GM18909 (cell line): Measurements from ENCODE around the gene TMPRSS4.

Experiments used
- ATAC-seq: cut with Tn5 transposase; IDR thresholded peaks from one replicate; pipeline ENCODE4 v1.9.1; 2021; ENCODE audit warnings: mild to moderate bottlenecking; ENCODE audit not compliant: unreplicated experiment, poor library complexity

Gene TMPRSS4

DNA sequence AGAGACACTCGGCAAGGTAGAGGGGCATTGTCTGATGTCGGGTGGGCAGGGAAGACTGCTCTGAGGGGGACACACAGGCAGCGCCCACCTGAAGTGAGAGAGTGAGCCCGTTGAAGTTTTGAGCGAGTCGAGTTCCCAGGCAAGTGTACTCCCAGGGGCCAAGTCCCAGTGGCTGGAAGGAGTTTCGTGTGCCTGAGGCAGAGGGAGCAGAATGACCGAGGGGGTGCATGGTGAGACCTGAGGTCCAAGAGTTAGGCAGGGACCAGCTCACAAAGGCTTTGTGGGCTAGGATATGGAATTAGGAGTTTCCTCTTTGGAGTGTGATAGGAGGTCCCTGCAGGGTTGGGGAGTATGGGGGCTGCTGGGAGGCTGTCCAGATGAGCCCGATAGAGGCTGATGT, 93.4 kb downstream of the TMPRSS4 start:
- no peak for ATAC-seq

DNA sequence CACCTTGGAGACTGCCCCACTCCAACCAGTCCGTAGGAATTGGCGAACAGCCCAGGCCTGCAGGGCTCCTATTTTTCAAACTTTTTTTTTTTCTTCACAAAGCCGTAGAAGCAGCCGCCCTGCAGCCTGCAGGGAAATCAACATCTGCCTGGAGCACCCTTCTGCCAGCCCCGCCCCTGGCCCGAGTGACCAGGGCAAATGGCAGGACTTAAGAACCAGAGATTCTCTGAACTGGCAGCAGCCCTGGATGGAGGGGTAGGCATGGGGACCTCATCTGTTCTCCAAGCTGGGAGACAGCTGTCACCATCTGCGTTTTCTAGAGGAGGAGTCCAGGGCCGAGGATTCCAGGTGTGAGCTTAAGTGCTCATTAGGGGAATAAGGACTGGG, 94.0 kb downstream of the TMPRSS4 start:
- no peak for ATAC-seq
